ENCODE results near the gene SLC19A1. TPM values are rescaled to one million over a fixed set of nuclear protein-coding genes. Genes with fewer than 3 reads are reported as not detected.
"Not testable (repeated sequence)": the region's sequence is repeated elsewhere in the genome, so short reads cannot be mapped to it uniquely, and the experiment has no call there.

Gene SLC19A1
- total RNA-seq, 1 experiment from 2014 or later: 25.0 TPM

GRCh38 chr21:45568383-45568782 lies 26.1 kb upstream of the SLC19A1 start:
- H3K27me3 ChIP-seq (ENCODE audit: insufficient read depth, low read depth): peaks cover 77% of the 10 kb centered on the region
- no peaks in the 10 kb centered on the region for H3K4me1 ChIP-seq (replicated peaks; ENCODE audit: insufficient read depth)
- intact Hi-C loops (cut with micrococcal nuclease; ENCODE audit: unreplicated experiment): no loop called here
- H2AFZ ChIP-seq: no peak overlapping the region
- no peak overlapping the region for H3K4me3 ChIP-seq
- no peak overlapping the region for H3K27ac ChIP-seq
- TF ChIP-seq EZH2 (IDR thresholded peaks at IDR 0.05; ENCODE audit: low read depth): no peak
- no peak for TF ChIP-seq CTCF (conservative IDR thresholded peaks at IDR 0.05)
- H3K9me3 ChIP-seq (ENCODE audit: insufficient read depth, low read depth): no peaks in the 10 kb centered on the region
- no peaks in the 10 kb centered on the region for H3K36me3 ChIP-seq (ENCODE audit: low read depth)
- CTCF ChIA-PET: no interaction called here
- H3K4me2 ChIP-seq: no peak overlapping the region
- no peaks in the 10 kb centered on the region for H3F3A ChIP-seq (ENCODE audit: insufficient read depth, low read depth)
- H3K9me2 ChIP-seq (ENCODE audit: insufficient read depth): no peaks in the 10 kb centered on the region
- no peak for DNase-seq
- H3K79me2 ChIP-seq (ENCODE audit: low read depth): no peaks in the 10 kb centered on the region
- POLR2A ChIA-PET (ENCODE audit: unreplicated experiment): no interaction called here
- H4K20me1 ChIP-seq (ENCODE audit: insufficient read depth): no peaks in the 10 kb centered on the region
- BruUV-seq (replicated peaks): no TSS peak

DNA sequence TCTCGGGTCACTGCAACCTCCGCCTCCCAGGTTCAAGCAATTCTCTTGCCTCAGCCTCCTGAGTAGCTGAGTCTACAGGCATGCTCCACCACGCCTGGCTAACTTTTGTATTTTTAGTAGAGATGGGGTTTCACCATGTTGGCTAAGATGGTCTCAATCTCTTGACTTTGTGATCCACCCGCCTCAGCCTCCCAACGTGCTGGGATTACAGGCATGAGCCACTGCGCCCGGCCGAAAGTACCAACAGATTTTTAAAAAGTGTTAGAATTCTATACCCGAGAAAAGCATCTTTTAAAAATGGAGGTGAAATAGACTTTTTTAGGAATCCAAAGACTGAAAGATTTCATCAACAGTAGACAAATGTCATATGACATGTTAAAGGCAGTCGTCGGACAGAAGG lies 21.9 kb upstream of the SLC19A1 start:
- H3K79me2 ChIP-seq (ENCODE audit: low read depth); H3K9me2 ChIP-seq (ENCODE audit: insufficient read depth); H3K4me1 ChIP-seq (replicated peaks; ENCODE audit: insufficient read depth); H3K27ac ChIP-seq; POLR2A ChIA-PET (ENCODE audit: unreplicated experiment); H4K20me1 ChIP-seq (ENCODE audit: insufficient read depth); H3K4me3 ChIP-seq; H3F3A ChIP-seq (ENCODE audit: insufficient read depth, low read depth); H3K9me3 ChIP-seq (ENCODE audit: insufficient read depth, low read depth); intact Hi-C loops (cut with micrococcal nuclease; ENCODE audit: unreplicated experiment); DNase-seq; BruUV-seq (replicated peaks); CTCF ChIA-PET; H3K4me2 ChIP-seq; H2AFZ ChIP-seq; H3K36me3 ChIP-seq (ENCODE audit: low read depth): not testable (repeated sequence)
- H3K27me3 ChIP-seq (ENCODE audit: insufficient read depth, low read depth): peaks cover 75% of the 10 kb centered on the region

GRCh38 chr21:45562965-45563364 lies 20.7 kb upstream of the SLC19A1 start:
- H2AFZ ChIP-seq: no peak overlapping the region
- H3K36me3 ChIP-seq (ENCODE audit: low read depth): no peaks in the 10 kb centered on the region
- H3K4me2 ChIP-seq: no peak overlapping the region
- intact Hi-C loops (cut with micrococcal nuclease; ENCODE audit: unreplicated experiment): no loop called here
- CTCF ChIA-PET: no interaction called here
- H3F3A ChIP-seq (ENCODE audit: insufficient read depth, low read depth): no peaks in the 10 kb centered on the region
- TF ChIP-seq CTCF (conservative IDR thresholded peaks at IDR 0.05) (no peak), EZH2 (IDR thresholded peaks at IDR 0.05; ENCODE audit: low read depth) (no peak)
- H3K9me2 ChIP-seq (ENCODE audit: insufficient read depth): no peaks in the 10 kb centered on the region
- H3K27ac ChIP-seq: no peak overlapping the region
- H3K27me3 ChIP-seq (ENCODE audit: insufficient read depth, low read depth): peaks cover 72% of the 10 kb centered on the region
- H3K9me3 ChIP-seq (ENCODE audit: insufficient read depth, low read depth): no peaks in the 10 kb centered on the region
- no peaks in the 10 kb centered on the region for H3K79me2 ChIP-seq (ENCODE audit: low read depth)
- no peaks in the 10 kb centered on the region for H3K4me1 ChIP-seq (replicated peaks; ENCODE audit: insufficient read depth)
- no peak overlapping the region for H3K4me3 ChIP-seq
- POLR2A ChIA-PET (ENCODE audit: unreplicated experiment): interaction anchor here (0.7 kb wide), 1 partner anchor 275 kb away, joined by 4 read pairs; the partner anchor contains the start of gene POFUT2
- H4K20me1 ChIP-seq (ENCODE audit: insufficient read depth): no peaks in the 10 kb centered on the region
- no peak for DNase-seq
- BruUV-seq (replicated peaks): no TSS peak

- Histone ChIP-seq H4K20me1 (ENCODE audit: insufficient read depth) (no peaks in the 10 kb centered on the region), H3K4me2 (no peak overlapping the region), H3K27me3 (ENCODE audit: insufficient read depth, low read depth) (peaks cover 71% of the 10 kb centered on the region), H3K4me1 (replicated peaks; ENCODE audit: insufficient read depth) (no peaks in the 10 kb centered on the region), H3F3A (ENCODE audit: insufficient read depth, low read depth) (no peaks in the 10 kb centered on the region), H2AFZ (no peak overlapping the region), H3K9me2 (ENCODE audit: insufficient read depth) (no peaks in the 10 kb centered on the region), H3K36me3 (ENCODE audit: low read depth) (no peaks in the 10 kb centered on the region), H3K27ac (no peak overlapping the region), H3K4me3 (no peak overlapping the region), H3K9me3 (ENCODE audit: insufficient read depth, low read depth) (no peaks in the 10 kb centered on the region), H3K79me2 (ENCODE audit: low read depth) (no peaks in the 10 kb centered on the region)
- DNase-seq: no peak
- intact Hi-C loops (cut with micrococcal nuclease; ENCODE audit: unreplicated experiment): no loop called here
- CTCF ChIA-PET: no interaction called here
- no TSS peak for BruUV-seq (replicated peaks)
- POLR2A ChIA-PET (ENCODE audit: unreplicated experiment): no interaction called here
- TF ChIP-seq EZH2 (IDR thresholded peaks at IDR 0.05; ENCODE audit: low read depth): no peak
- no peak for TF ChIP-seq CTCF (conservative IDR thresholded peaks at IDR 0.05)
Measured at GRCh38 chr21:45562402-45562801, 20.2 kb upstream of the SLC19A1 start.

GRCh38 chr21:45561241-45561640 lies 19.0 kb upstream of the SLC19A1 start:
- CTCF ChIA-PET; BruUV-seq (replicated peaks); POLR2A ChIA-PET (ENCODE audit: unreplicated experiment): not testable (repeated sequence)

More at GRCh38 chr21:45561241-45561640, 19.0 kb upstream of the SLC19A1 start:
- H4K20me1 ChIP-seq (ENCODE audit: insufficient read depth); intact Hi-C loops (cut with micrococcal nuclease; ENCODE audit: unreplicated experiment); H3K27ac ChIP-seq; H3K4me3 ChIP-seq; H3K9me2 ChIP-seq (ENCODE audit: insufficient read depth); H3K4me1 ChIP-seq (replicated peaks; ENCODE audit: insufficient read depth); DNase-seq; H3K9me3 ChIP-seq (ENCODE audit: insufficient read depth, low read depth); H3F3A ChIP-seq (ENCODE audit: insufficient read depth, low read depth); H3K79me2 ChIP-seq (ENCODE audit: low read depth); H3K36me3 ChIP-seq (ENCODE audit: low read depth); H2AFZ ChIP-seq; H3K4me2 ChIP-seq: not testable (repeated sequence)
- H3K27me3 ChIP-seq (ENCODE audit: insufficient read depth, low read depth): peaks cover 63% of the 10 kb centered on the region

All from PC-9 (cell line).